Activated naive CD4-positive, alpha-beta T cell (primary cell): ENCODE data around the gene PCED1B.
"Not testable (repeated sequence)": the region's sequence is repeated elsewhere in the genome, so short reads cannot be mapped to it uniquely, and the experiment has no call there.

ENCODE experiments used
- DNase-seq, 4 experiments: peaks; one replicate each; lab custom pipeline; 2025; lab: John Stamatoyannopoulos, UW

The PCED1B gene, protein sequence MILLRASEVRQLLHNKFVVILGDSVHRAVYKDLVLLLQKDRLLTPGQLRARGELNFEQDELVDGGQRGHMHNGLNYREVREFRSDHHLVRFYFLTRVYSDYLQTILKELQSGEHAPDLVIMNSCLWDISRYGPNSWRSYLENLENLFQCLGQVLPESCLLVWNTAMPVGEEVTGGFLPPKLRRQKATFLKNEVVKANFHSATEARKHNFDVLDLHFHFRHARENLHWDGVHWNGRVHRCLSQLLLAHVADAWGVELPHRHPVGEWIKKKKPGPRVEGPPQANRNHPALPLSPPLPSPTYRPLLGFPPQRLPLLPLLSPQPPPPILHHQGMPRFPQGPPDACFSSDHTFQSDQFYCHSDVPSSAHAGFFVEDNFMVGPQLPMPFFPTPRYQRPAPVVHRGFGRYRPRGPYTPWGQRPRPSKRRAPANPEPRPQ

GRCh38 chr12:47079468-47079980, at the start of gene PCED1B, which contains the start of gene AMIGO2:
Gene PCED1B (plus strand): TSS chr12:47079621. CDS start chr12:47235064, 155,443 bp downstream.
Gene AMIGO2 (minus strand): TSS chr12:47079959. CDS start chr12:47079002, 957 bp downstream.
- peak; percentile 15 to 44 (median 27) for DNase-seq

DNA sequence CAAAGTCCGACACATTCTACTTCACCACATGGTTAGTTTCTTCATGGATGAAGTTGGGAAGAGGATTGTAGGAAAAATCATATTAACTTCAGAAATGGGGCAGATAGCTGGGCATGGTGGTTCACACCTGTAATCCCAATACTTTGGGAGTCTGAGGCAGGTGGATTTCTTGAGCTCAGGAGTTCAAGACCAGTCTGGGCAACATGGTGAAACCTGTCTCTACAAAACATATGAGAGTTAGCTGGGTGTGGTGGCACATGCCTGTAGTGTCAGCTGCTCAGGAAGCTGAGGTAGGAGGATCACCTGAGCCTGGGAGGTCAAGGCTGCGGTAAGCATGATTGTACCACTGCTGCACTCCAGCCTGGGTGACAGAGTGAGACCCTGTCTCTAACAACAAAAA, 49.5 kb upstream of the PCED1B start:
- DNase-seq = no peak

- no peak for DNase-seq
Observed at GRCh38 chr12:47032644-47033043, 46.8 kb upstream of the PCED1B start.

GRCh38 chr12:47033081-47033480, 46.3 kb upstream of the PCED1B start:
- DNase-seq = no peak

- no peak for DNase-seq
Observed at GRCh38 chr12:47033789-47034555, 45.4 kb upstream of the PCED1B start.

DNA sequence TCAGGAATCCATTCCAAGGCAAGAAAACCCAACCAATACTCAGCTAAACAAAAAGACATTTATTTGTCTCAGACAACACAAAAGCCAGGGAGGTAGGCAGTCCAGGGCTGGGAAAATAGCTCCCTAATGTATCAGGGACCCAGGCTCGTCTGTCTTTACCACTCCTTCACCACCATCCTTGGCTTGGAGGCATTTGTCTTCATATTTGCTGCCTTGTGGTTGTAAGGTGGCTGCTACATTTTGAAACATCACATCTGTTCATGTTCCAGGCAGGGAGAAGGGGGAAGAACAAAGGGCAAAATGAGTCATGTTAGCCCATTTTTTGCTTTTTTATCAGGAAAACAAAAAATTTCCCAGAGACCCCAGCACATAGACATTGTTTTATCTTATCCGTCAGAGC, 44.8 kb upstream of the PCED1B start:
- DNase-seq = no peak

- no peak for DNase-seq
Observed at GRCh38 chr12:47035484-47035883, 43.9 kb upstream of the PCED1B start.

GRCh38 chr12:47038270-47038748, 41.1 kb upstream of the PCED1B start:
- DNase-seq = no peak

DNA sequence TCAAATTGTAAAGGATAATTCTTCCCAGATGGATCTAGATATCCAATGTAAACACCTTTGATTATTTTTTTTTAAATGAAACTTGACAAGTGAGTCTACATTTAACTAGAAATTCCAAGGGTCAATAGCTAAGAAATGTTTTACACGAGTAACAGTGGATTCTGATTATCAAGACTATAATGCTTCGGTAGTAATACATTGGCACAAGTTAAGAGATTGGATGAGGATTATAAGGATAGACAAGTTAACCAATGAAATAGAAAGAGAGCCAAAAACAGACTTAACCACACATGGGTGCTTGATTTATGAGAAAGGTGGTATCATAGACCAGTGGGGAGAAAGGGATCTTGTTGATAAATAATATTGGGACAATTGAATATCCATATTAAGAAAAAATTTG, 40.3 kb upstream of the PCED1B start:
- DNase-seq = no peak

- DNase-seq = no peak
Observed at GRCh38 chr12:47039756-47040155, 39.7 kb upstream of the PCED1B start.

GRCh38 chr12:47041327-47041726, 38.1 kb upstream of the PCED1B start:
- no peak for DNase-seq

DNA sequence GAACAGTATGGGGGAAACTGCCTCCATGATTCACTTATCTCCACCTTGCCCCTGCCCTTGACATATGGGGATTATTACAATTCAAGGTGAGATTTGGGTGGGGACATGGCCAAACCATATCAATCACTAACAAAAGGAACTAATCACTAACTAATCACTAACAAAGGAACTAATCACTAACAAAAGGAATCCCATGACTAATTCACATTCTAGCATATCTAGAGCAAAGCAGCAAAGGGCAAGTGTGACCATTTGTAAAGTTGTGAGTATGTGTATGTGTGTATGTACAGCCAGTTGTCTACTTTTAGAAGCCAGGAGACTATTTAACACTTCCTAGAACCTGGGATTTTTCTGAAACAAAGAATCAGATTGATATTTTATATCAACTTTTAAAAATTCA, 30.9 kb upstream of the PCED1B start:
- no peak for DNase-seq

DNA sequence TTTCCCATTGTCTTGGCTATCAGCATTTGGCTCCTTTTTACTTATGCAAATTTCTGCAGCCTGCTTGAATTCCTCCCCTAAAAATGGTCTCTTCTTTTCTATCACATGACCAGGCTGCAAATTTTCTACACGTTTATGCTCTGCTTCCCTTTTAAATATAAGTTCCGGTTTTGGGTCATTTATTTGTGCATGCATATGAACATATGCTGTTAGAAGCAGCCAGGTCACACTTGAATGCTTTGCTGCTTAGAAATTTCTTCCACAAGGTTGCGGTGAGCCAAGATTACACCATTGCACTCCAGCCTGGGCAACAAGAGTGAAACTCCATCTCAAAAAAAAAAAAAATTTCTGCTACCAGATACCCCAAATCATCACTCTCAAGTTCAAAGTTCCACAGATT, 28.1 kb upstream of the PCED1B start:
- not testable (repeated sequence) for DNase-seq

- DNase-seq = no peak
Observed at GRCh38 chr12:47052274-47052673, 27.1 kb upstream of the PCED1B start.

- DNase-seq = no peak
Observed at GRCh38 chr12:47053961-47054360, 25.5 kb upstream of the PCED1B start.

- no peak for DNase-seq
Observed at GRCh38 chr12:47054659-47055058, 24.8 kb upstream of the PCED1B start.

DNA sequence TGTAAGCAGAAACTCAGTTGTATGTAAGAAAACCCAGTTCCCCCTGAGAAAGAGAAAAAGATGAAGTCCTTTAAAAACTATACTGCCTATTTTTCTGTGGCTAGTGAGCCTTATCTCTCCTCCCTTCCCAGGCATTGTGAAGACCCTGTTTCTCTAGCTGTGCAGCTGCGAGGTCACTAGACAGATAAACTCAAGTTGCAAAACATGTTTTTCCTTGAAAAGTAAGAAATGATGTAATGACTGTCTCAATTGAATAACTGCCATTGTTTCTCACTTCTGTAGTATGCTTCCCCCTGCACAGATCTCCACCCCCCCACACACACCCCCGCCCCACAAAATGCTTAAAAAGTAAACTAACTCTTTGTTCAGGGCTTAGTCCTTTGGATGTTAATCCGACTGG, 23.6 kb upstream of the PCED1B start:
- DNase-seq = not testable (repeated sequence)

DNA sequence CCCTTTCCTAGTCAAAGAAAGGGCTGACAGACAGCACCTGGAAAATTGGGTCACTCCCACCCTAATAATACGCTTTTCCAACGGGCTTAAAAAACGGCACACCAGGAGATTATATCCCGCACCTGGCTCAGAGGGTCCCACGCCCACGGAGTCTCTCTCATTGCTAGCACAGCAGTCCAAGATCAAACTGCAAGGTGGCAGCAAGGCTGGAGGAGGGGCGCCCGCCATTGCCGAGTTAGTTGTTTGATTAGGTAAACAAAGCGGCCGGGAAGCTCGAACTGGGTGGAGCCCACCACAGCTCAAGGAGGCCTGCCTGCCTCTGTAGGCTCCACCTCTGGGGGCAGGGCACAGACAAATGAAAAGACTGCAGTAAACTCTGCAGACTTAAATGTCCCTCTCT, 22.5 kb upstream of the PCED1B start:
- not testable (repeated sequence) for DNase-seq

DNA sequence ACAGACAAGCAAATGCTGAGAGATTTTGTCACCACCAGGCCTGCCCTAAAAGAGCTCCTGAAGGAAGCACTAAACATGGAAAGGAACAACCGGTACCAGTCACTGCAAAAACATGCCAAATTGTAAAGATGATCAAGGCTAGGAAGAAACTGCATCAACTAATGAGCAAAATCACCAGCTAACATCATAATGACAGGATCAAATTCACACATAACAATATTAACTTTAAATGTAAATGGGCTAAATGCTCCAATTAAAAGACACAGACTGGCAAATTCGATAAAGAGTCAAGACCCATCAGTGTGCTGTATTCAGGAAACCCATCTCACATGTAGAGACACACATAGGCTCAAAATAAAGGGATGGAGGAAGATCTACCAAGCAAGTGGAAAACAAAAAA, 20.8 kb upstream of the PCED1B start:
- not testable (repeated sequence) for DNase-seq

GRCh38 chr12:47065546-47065945, 13.9 kb upstream of the PCED1B start:
- no peak for DNase-seq

GRCh38 chr12:47066278-47067025, 13.0 kb upstream of the PCED1B start:
- DNase-seq = no peak

- DNase-seq = no peak
Observed at GRCh38 chr12:47067176-47067575, 12.2 kb upstream of the PCED1B start.
